IMR-90 (cell line): Measurements from ENCODE around the gene SMIM24.

ENCODE experiments used
- FOS ChIP-seq: fragments of 150-350 bp; IDR thresholded peaks from 2 replicates; pipeline ENCODE4 v1.6.1; 2016; ENCODE audit warnings: low read depth, low read length
- POLR2A ChIP-seq: IDR thresholded peaks from 2 replicates; pipeline ENCODE4 v1.6.1; 2012; ENCODE audit warnings: mild to moderate bottlenecking, low read depth, low read length
- TF ChIP-seq, protein P1 (sequence below): conservative IDR thresholded peaks from 2 replicates; pipeline ENCODE4 v1.5.1; 2012; ENCODE audit warnings: mild to moderate bottlenecking, low read depth, low read length, improper control_type of control experiment

DNA sequence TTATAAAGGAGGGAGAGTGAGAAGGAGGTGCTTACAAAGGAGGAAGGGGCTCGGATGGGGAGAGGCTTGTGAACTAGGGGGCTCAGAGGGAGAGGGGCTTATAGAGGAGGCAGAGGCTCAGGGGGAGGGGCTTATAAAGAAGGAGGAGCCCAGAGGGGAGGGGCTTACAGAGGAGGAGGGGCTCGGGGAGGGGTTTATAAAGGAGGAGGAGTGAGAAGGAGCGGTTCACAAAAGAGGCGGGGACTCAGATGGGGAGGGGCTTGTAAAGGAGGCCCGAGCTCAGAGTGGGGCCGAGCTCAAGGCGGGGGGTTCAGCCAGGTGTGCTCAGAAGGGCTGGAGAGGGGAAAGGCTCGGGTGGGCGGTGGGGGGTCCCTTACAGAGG lies 500 bp downstream of the SMIM24 start:
- TF ChIP-seq FOS (no peak), POLR2A (no peak)
- TF ChIP-seq, protein P1, sequence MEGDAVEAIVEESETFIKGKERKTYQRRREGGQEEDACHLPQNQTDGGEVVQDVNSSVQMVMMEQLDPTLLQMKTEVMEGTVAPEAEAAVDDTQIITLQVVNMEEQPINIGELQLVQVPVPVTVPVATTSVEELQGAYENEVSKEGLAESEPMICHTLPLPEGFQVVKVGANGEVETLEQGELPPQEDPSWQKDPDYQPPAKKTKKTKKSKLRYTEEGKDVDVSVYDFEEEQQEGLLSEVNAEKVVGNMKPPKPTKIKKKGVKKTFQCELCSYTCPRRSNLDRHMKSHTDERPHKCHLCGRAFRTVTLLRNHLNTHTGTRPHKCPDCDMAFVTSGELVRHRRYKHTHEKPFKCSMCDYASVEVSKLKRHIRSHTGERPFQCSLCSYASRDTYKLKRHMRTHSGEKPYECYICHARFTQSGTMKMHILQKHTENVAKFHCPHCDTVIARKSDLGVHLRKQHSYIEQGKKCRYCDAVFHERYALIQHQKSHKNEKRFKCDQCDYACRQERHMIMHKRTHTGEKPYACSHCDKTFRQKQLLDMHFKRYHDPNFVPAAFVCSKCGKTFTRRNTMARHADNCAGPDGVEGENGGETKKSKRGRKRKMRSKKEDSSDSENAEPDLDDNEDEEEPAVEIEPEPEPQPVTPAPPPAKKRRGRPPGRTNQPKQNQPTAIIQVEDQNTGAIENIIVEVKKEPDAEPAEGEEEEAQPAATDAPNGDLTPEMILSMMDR = no peak
